K562 (cell line): Measurements from ENCODE around the gene TIMM17B. TPM values are rescaled to one million over a fixed set of nuclear protein-coding genes. Genes with fewer than 3 reads are reported as not detected.

Source experiments
- ATF7 ChIP-seq: fragments of 450-650 bp; IDR thresholded peaks from 2 replicates; pipeline ENCODE4 v1.7.1; 2014; ENCODE audit warnings: mild to moderate bottlenecking, moderate library complexity
- BCOR ChIP-seq: fragments of 450-650 bp; IDR thresholded peaks from 2 replicates; pipeline ENCODE4 v1.6.1; 2016
- CBX3 ChIP-seq, 2 experiments: IDR thresholded peaks; 1 replicate in 1 of 2; 2 replicates in 1 of 2; pipeline ENCODE4 v1.6.1; 2012; ENCODE audit warnings: inconsistent platforms in 2 of 2, low read length in 2 of 2, borderline replicate concordance in 1 of 2, control low read depth in 1 of 2
- ELF2 ChIP-seq: fragments of 250-450 bp; sonication (Bioruptor Pico); IDR thresholded peaks from 2 replicates; pipeline ENCODE4 v1.5.0; 2021; ENCODE audit warnings: mild to moderate bottlenecking
- SP2 ChIP-seq: IDR thresholded peaks from 2 replicates; pipeline ENCODE4 v1.6.1; 2011; ENCODE audit warnings: mild to moderate bottlenecking, low read depth, low read length, moderate library complexity; ENCODE audit not compliant: poor library complexity, severe bottlenecking; ENCODE audit errors: extremely low read depth
- SRSF7 ChIP-seq: fragments of 200-400 bp; formaldehyde crosslinking; optimal IDR thresholded peaks from 2 replicates; pipeline ENCODE3; 2017; ENCODE audit warnings: mild to moderate bottlenecking, low read depth, low read length
- STAT5A ChIP-seq: IDR thresholded peaks from 2 replicates; pipeline ENCODE4 v1.6.1; 2012; ENCODE audit warnings: low read length, inconsistent platforms, borderline replicate concordance
- ZNF12 ChIP-seq: sonication (generic); formaldehyde crosslinking; IDR thresholded peaks from 2 replicates; pipeline ENCODE4 v1.4.0; 2020; ENCODE audit warnings: mild to moderate bottlenecking, missing genetic modification reagents
- ZNF57 ChIP-seq: fragments of 450-650 bp; formaldehyde crosslinking; IDR thresholded peaks from 2 replicates; pipeline ENCODE4 v1.4.0; 2020; ENCODE audit warnings: mild to moderate bottlenecking, moderate library complexity
- ZSCAN32 ChIP-seq: fragments of 450-650 bp; formaldehyde crosslinking; IDR thresholded peaks from 2 replicates; pipeline ENCODE4 v1.4.0; 2020; ENCODE audit warnings: mild to moderate bottlenecking, moderate library complexity
- polyA plus RNA-seq, 8 experiments: library from polyadenylated mRNA; depleted of rRNA in 4 of 8; stranded (reverse) in 5 of 8; unstranded in 3 of 8; fragments of >200 nt; fragmentation: Nextera tagmentation in 2 of 8; fragmentation: Illumina TruSeq in 1 of 8; extraction: Ambion mirVana in 2 of 8; extraction: Trizol in 1 of 8; gene quantifications; 2 replicates each; pipeline versions ENCODE4 v1.2.1 to v1.2.3, GENCODE V29; 2011 to 2014; ENCODE audit warnings: inconsistent platforms in 1 of 8, missing spikeins in 1 of 8
- total RNA-seq, 7 experiments: library from RNA; depleted of rRNA in 6 of 7; stranded (reverse); fragments of >200 nt in 6 of 7; fragmentation: Illumina TruSeq in 2 of 7; extraction: Trizol in 2 of 7; gene quantifications; 2 replicates each; pipeline versions ENCODE4 v1.2.1 to v1.2.3, GENCODE V29; 2011 to 2021; ENCODE audit warnings: low replicate concordance in 1 of 7
- TF ChIP-seq, protein P1 (sequence below): sonication (generic); formaldehyde crosslinking; IDR thresholded peaks from 2 replicates; pipeline ENCODE4 v1.8.0; 2022; ENCODE audit warnings: mild to moderate bottlenecking, missing genetic modification reagents
- TF ChIP-seq, protein P2 (sequence below), 2 experiments: fragments of 450-650 bp; IDR thresholded peaks; 2 replicates each; pipeline ENCODE4 v1.6.1; 2016
- TF ChIP-seq, protein P3 (sequence below), 2 experiments: fragments of 450-650 bp; IDR thresholded peaks; 2 replicates each; pipeline ENCODE4 v1.6.1; 2018; ENCODE audit warnings: mild to moderate bottlenecking in 2 of 2, low read depth in 1 of 2; ENCODE audit not compliant: partially characterized antibody in 2 of 2
- TF ChIP-seq, protein P4 (sequence below): fragments of 450-650 bp; IDR thresholded peaks from 2 replicates; pipeline ENCODE4 v1.6.1; 2016; ENCODE audit warnings: mild to moderate bottlenecking
- TF ChIP-seq, protein P5 (sequence below): fragments of 250-450 bp; sonication (Bioruptor Pico); IDR thresholded peaks from 2 replicates; pipeline ENCODE4 v1.4.0; 2020; ENCODE audit warnings: borderline replicate concordance
- TF ChIP-seq, protein P6 (sequence below): fragments of 250-450 bp; sonication (Bioruptor Pico); IDR thresholded peaks from 2 replicates; pipeline ENCODE4 v1.8.0; 2022; ENCODE audit warnings: moderate library complexity, mild to moderate bottlenecking, inconsistent platforms

TIMM17B gene
- total and polyA plus RNA-seq, 9 of the 15 experiments (the other 6 are each of a cell fraction or from before 2014, with no cell fraction given), result 9.9 to 184 (median 115) TPM

DNA sequence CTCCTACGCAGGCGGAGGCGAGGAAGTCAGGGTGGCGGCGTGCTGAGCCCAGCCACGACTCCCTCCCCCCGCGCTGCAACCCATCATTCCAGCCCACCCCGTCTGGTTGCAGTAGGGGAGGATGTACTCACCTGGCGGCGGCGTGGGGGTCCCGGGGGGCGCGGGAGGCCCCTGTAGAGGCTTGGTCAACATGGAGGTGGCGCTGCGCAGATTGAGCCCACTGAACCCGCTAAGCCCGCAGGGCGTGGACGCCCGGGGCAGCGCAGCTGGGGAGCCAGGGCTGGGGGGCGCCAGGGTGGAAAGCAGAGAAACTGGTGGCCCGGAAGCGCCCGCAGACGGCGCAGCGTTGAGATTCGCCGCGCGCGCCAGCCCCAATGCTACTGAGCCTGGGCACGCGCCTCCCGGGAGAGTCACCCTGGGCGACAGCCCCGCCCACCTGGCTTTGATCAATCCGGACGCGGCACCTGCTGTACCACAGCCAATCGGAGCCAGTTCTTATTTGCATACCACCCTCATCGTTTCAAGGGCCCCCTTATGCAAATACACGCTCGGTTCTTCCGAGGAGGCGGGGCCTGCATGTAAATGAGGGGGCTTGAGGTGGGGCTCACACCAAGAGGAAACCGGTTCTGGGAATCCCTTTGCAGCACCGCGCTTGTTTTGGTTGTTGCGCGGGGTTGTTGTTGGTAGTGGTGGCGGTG lies 21.2 kb upstream of the TIMM17B start, which contains the start of gene PIM2 (continued):
- TF ChIP-seq, protein P1, sequence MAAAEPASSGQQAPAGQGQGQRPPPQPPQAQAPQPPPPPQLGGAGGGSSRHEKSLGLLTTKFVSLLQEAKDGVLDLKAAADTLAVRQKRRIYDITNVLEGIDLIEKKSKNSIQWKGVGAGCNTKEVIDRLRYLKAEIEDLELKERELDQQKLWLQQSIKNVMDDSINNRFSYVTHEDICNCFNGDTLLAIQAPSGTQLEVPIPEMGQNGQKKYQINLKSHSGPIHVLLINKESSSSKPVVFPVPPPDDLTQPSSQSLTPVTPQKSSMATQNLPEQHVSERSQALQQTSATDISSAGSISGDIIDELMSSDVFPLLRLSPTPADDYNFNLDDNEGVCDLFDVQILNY (CRISPR knock-in tag), result no peak
- TF ChIP-seq ZNF12 (CRISPR knock-in tag) (peak; percentile 65; the same call in 1 of the 2 replicates), STAT5A (no peak), ZNF57 (CRISPR knock-in tag) (no peak), BCOR (no peak), CBX3 (IDR thresholded peaks at IDR 0.05; ENCODE audit: borderline replicate concordance in 1 of 2, low read length in 2 of 2) (no peak), SP2 (no peak), ATF7 (no peak), ZSCAN32 (CRISPR knock-in tag) (no peak), SRSF7 (no peak), ELF2 (CRISPR knock-in tag) (peak; percentile 62; the same call in 1 of the 2 replicates)
- TF ChIP-seq, protein P2, sequence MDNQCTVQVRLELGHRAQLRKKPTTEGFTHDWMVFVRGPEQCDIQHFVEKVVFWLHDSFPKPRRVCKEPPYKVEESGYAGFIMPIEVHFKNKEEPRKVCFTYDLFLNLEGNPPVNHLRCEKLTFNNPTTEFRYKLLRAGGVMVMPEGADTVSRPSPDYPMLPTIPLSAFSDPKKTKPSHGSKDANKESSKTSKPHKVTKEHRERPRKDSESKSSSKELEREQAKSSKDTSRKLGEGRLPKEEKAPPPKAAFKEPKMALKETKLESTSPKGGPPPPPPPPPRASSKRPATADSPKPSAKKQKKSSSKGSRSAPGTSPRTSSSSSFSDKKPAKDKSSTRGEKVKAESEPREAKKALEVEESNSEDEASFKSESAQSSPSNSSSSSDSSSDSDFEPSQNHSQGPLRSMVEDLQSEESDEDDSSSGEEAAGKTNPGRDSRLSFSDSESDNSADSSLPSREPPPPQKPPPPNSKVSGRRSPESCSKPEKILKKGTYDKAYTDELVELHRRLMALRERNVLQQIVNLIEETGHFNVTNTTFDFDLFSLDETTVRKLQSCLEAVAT (IDR thresholded peaks at IDR 0.05), result no peak; a peak in 1 of 4 replicates
- TF ChIP-seq, protein P3, sequence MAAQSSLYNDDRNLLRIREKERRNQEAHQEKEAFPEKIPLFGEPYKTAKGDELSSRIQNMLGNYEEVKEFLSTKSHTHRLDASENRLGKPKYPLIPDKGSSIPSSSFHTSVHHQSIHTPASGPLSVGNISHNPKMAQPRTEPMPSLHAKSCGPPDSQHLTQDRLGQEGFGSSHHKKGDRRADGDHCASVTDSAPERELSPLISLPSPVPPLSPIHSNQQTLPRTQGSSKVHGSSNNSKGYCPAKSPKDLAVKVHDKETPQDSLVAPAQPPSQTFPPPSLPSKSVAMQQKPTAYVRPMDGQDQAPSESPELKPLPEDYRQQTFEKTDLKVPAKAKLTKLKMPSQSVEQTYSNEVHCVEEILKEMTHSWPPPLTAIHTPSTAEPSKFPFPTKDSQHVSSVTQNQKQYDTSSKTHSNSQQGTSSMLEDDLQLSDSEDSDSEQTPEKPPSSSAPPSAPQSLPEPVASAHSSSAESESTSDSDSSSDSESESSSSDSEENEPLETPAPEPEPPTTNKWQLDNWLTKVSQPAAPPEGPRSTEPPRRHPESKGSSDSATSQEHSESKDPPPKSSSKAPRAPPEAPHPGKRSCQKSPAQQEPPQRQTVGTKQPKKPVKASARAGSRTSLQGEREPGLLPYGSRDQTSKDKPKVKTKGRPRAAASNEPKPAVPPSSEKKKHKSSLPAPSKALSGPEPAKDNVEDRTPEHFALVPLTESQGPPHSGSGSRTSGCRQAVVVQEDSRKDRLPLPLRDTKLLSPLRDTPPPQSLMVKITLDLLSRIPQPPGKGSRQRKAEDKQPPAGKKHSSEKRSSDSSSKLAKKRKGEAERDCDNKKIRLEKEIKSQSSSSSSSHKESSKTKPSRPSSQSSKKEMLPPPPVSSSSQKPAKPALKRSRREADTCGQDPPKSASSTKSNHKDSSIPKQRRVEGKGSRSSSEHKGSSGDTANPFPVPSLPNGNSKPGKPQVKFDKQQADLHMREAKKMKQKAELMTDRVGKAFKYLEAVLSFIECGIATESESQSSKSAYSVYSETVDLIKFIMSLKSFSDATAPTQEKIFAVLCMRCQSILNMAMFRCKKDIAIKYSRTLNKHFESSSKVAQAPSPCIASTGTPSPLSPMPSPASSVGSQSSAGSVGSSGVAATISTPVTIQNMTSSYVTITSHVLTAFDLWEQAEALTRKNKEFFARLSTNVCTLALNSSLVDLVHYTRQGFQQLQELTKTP (IDR thresholded peaks at IDR 0.05; ENCODE audit: low read depth in 1 of 2, partially characterized antibody in 2 of 2), result no peak
- TF ChIP-seq, protein P4, sequence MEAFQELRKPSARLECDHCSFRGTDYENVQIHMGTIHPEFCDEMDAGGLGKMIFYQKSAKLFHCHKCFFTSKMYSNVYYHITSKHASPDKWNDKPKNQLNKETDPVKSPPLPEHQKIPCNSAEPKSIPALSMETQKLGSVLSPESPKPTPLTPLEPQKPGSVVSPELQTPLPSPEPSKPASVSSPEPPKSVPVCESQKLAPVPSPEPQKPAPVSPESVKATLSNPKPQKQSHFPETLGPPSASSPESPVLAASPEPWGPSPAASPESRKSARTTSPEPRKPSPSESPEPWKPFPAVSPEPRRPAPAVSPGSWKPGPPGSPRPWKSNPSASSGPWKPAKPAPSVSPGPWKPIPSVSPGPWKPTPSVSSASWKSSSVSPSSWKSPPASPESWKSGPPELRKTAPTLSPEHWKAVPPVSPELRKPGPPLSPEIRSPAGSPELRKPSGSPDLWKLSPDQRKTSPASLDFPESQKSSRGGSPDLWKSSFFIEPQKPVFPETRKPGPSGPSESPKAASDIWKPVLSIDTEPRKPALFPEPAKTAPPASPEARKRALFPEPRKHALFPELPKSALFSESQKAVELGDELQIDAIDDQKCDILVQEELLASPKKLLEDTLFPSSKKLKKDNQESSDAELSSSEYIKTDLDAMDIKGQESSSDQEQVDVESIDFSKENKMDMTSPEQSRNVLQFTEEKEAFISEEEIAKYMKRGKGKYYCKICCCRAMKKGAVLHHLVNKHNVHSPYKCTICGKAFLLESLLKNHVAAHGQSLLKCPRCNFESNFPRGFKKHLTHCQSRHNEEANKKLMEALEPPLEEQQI, result no peak
- TF ChIP-seq, protein P5, sequence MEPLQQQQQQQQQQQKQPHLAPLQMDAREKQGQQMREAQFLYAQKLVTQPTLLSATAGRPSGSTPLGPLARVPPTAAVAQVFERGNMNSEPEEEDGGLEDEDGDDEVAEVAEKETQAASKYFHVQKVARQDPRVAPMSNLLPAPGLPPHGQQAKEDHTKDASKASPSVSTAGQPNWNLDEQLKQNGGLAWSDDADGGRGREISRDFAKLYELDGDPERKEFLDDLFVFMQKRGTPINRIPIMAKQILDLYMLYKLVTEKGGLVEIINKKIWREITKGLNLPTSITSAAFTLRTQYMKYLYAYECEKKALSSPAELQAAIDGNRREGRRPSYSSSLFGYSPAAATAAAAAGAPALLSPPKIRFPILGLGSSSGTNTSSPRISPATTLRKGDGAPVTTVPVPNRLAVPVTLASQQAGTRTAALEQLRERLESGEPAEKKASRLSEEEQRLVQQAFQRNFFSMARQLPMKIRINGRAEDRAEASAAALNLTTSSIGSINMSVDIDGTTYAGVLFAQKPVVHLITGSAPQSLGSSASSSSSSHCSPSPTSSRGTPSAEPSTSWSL, result no peak
- TF ChIP-seq, protein P6, sequence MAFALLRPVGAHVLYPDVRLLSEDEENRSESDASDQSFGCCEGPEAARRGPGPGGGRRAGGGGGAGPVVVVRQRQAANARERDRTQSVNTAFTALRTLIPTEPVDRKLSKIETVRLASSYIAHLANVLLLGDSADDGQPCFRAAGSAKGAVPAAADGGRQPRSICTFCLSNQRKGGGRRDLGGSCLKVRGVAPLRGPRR (CRISPR knock-in tag), result no peak
